T follicular helper cell (primary cell): ENCODE results near the gene ZNF284.
A peak's percentile ranks its signal among the peaks of the same experiment; 100 is the strongest.

ENCODE experiments used
- DNase-seq: peaks from one replicate; pipeline ENCODE4 v3.0.0-alpha.2; 2020; ENCODE audit warnings: low read depth
- total RNA-seq, 2 experiments: gene quantifications; one replicate each; lab custom pipeline; 2026; lab: John Stamatoyannopoulos, UW

The ZNF284 gene
- total RNA-seq, result 2.3 to 5.6 reads per million in 2 experiments

DNA sequence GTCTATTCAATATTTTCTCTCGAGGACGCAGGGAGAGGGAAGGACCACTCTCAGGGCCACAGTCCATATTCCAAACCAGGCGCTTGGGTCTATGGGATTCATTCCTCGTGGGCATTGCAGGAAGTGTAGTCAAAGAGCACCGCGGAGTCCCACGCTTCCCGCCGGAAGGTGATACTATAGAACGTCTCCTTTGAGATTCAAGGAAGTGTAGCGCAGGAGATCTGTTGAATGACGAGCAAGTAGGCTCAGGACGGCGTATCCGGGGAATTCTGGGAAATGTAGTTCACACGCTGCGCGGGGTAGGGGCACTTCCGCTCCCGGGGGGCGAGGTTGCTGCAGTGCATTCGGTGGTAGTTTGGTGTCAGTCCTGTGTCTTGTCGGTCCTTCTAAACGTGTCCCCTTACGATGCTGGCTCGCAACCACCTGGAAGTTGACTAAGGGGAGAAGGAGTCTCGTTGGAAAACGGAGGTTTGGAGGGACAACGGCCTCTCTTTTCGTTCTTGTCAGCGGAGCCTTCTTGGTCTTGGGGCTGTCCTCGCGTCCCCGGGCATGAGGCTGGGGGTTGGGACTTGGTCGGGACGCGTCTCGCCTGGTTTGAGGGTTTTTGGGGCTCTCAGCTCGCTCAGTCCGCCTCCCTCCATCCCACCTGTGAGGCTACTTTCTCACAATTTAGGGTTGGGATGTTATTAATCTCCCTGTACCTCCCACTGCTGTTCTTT is at the start of gene ZNF284:
Gene ZNF284 (plus strand): TSS at position 336 of the 719 bp plus-strand sequence. CDS start 4,231 bp downstream, outside the sequence.
- peak; percentile 78 for DNase-seq

DNA sequence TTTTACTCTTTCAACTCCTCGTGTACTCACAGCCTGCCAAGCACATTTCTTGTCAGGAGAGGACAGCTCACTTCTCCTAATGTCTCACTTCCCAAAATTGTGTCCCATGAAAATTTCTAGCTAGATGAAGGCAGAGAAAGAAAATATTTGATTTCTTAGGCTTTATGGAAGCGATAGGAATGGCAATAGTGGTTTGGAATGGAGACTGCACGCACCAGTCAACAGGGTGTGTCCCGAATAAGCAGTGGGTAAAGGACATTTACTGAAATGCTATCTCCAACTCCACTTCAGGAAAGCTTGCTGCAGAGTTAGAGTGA is 47.1 kb upstream of the ZNF284 start:
- no peak for DNase-seq

DNA sequence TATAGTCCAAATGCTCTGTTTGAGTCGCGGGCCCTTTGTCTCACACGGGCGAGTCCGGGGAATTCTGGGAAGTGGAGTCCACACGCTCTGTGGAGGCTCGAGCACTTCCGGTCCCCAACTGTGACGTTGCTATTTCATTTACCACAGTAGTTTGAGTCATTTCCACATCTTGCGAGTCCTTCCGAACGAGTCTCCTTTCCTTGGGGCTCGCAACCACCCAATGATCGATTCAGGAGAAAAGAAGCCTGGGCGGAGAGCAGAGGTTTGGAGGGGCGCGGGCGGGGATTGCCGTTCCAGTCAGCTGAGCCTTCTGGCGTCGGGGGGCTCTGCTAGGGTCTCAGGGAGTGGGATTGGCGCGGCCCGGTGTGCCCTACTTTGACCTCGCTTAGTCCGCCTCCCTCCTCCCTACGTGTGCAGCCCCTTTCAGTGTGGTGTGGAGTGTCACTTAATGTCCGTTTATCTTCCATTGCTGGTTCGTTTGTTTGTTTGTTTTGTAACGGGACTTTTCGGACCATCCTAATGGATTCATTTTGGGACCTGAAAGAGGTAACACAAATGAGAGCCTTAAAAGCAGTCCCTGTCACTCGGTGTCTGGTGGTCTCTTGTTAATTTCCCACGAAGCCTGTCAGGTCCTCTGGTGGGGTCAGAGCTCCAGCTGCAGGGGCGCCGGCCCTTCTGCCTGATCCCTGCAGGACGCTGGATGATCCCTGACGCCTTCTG is 46.6 kb upstream of the ZNF284 start, which contains the start of gene ZNF222:
Gene ZNF222 (plus strand): TSS at position 163 of the 720 bp plus-strand sequence. CDS start 58 bp downstream, at position 221.
- peak; percentile 61 for DNase-seq

DNA sequence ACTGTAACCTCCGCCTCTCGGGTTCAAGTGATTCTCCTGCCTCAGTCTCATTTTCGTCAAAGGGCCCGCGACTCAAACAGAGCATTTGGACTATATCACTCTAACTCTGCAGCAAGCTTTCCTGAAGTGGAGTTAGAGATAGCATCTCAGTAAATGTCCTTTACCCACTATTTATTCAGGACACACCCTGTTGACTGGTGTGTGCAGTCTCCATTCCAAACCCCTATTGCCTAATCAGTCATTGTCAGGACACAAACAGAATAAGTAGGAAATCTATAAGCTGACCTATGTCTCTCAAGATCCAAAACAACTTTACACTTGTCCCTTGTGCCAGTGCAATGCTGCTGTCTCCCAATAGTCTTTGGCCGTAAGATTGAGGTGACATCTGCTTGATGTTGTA is 45.3 kb upstream of the ZNF284 start:
- no peak for DNase-seq

DNA sequence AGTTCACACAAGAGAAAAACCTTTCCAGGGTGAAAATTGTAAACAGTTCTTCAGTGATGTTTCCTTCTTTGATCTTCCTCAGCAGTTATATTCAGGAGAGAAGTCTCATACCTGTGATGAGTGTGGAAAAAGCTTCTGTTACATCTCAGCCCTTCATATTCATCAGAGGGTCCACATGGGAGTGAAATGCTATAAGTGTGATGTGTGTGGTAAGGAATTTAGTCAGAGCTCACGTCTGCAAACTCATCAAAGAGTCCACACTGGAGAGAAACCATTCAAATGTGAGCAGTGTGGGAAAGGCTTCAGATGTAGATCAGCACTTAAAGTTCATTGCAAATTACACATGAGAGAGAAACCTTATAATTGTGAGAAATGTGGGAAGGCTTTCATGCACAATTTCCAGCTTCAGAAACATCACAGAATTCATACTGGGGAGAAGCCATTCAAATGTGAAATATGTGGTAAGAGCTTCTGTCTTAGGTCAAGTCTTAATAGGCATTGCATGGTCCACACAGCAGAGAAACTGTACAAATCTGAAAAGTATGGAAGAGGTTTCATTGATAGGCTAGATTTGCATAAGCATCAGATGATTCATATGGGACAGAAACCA is 39.9 kb upstream of the ZNF284 start:
- no peak for DNase-seq

DNA sequence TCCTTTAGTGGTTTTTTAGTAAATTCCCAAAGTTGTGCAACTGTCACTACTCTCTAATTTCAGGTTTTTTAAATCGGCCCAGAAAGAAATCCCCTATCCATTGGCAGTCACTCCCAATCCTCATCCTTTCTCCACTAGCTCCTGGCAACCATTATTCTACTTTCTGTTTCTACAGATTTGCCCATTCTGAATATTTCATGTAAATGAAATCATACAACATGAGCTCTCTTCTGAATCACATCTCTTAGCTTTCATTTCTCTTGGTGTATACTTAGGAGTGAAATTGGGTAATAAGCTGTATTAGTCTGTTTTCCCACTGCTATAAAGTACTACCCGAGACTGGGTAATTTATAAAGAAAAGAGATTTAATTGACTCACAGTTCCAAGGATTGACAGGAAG is 29.8 kb upstream of the ZNF284 start:
- no peak for DNase-seq

DNA sequence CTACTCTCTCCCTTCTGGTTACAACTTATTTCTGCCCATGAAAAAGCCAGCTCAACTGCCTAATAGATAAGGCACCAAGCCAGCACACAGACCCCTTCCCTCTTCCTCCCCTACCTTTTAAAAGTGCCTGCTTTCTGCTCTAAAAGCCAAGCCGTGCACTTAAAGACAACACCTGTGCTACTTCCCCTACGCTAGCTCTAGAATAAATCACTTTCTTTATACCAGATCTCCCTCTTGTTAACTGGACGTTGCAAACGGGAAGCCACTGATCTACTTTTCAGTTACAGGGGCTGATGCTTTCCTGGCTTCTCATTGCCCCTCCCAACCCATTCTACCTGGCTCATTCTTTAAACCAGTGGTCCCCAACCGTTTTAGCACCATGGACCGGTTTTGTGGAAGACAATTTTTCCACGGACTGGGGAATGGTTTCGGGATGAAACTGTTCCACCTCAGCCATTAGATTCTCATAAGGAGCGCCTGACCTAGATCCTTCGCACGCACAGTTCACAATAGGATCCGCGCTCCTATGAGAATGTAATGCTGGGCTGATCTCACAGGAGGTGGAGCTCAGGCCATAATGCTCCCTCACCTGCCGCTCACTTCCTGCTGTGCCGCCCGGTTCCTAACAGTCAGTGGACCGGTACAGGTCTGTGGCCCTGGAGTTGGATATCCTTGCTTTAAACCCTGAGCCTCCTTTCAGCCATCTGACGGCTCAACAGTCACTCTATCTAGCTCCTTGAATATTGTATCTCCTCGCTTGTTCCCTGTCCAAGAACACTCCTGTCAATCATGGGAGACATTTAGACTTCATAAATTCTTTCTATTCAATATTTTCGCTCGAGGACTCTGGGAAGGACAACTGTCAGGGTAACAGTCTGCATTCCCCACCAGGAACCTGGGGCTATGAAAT is 21.0 kb upstream of the ZNF284 start:
- no peak for DNase-seq

DNA sequence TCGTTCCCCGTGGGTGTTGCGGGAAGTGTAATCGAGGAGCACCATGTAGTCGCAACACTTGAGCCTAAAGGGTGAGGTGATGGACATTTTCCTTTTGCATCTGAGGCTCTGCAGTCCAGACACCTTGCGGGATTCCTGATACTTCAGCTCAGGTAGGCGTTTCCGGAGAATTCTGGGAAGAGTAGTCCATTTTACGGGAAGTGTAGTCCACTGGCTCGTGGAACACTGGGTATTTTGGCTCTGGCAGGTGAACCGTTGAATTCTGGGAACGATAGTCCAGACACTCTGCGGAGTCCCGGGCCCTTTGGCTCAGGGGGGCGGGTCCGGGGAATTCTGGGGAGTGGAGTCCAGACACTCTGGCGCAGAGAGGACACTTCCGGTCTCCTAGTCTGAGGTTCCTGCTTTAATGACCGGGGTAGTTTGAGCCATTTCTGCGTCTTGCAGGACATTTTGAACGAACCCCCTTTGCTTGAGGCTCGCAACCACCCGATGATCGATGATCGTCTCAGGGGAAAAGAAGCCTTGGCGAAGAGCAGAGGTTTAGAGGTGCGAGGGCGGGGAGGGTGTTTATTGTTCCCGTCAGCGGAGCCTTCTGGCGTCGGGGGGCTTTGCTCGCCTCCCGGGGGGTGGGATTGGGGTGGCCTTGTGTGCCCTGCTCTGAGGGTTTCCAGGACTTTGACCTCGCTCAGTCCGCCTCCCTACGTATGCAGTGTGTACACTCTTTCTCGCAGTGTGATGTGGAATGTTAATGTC is 20.1 kb upstream of the ZNF284 start, which contains the start of gene ZNF223:
Gene ZNF223 (plus strand): TSS at position 387 of the 753 bp plus-strand sequence. CDS start 3,141 bp downstream, outside the sequence.
- peak; percentile 34 for DNase-seq

DNA sequence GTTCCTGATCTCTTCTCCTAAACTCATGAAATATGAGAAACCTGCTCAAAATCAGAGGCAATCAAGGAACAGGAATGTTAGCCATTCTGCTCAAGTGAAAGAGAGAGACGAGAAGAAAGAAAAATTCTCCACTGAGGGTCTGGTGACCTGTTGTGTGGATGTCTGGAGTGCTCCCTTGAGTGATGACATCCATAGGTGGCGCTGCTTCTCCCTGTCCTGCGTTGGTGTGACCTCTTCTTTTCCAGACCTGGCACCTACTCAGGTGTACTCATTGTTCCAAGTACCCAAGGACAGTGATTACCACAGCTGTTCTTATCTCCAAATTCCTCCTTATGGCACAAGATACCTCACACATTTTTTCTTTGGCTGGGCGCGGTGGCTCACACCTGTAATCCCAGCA is 16.1 kb upstream of the ZNF284 start:
- DNase-seq, result no peak

DNA sequence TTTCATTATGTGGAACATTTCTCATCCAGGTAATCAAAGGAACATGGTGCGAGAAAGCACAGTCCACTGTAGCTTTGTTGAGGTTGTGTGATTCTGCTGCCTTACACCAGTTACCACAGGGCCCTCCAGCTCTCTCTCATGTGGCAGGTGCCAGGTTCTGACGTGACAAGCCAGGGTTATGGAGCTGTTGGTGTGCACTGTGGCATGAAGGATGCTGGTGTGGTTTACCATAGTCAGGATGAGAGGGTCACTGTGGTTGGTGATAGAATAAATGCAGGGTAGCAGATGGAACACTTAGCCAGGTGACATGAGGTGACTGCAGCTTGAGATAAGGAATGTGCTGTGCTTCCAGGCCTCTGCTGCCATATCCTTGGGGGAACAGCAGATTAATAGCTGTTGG is 12.7 kb upstream of the ZNF284 start:
- no peak for DNase-seq

DNA sequence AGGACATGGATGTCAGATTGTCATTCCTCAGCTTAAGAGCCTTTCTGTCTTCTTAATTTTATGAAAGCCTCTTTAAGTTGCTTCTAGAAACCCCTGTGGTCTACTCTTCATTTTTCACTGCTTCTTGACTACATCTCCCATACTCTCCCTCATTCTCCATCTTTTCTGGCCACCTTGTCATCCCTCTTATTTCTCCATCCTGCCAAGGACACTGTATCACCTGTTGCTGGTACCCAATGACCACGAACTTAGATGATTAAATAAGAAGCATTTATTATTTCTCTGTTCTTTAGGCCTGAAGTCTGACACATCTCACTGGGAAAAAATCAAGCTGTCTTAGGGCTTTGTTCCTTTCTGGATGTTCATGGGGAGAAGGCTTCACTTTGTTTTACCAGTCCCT is 10.9 kb upstream of the ZNF284 start:
- no peak for DNase-seq

DNA sequence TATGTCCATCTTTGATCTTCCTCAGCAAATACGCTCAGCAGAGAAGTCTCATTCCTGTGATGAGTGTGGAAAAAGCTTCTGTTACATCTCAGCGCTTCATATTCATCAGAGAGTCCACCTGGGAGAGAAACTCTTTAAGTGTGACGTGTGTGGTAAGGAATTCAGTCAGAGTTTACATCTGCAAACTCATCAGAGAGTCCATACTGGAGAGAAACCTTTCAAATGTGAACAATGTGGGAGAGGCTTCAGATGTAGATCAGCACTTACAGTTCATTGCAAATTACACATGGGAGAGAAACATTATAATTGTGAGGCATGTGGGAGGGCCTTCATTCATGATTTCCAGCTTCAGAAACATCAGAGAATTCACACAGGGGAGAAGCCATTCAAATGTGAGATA is 5.7 kb upstream of the ZNF284 start:
- DNase-seq, result no peak

DNA sequence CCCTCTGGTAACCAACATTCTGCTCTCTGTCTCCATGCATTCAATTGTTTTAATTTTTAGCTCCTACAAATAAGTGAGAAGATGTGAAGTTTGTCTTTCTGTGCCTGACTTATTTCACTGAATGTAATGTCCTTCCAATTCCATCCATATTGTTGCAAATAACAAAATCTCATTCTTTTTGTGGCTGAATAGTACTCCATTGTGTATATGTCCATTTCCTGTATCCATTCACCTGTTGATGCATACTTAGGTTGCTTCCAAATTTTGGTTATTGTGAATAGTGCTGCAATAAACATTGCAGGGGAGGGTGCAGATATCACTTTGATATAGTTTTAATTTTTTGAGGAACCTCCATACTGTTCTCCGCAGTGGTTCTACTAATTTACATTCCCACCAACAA is 2.5 kb upstream of the ZNF284 start:
- DNase-seq, result no peak

DNA sequence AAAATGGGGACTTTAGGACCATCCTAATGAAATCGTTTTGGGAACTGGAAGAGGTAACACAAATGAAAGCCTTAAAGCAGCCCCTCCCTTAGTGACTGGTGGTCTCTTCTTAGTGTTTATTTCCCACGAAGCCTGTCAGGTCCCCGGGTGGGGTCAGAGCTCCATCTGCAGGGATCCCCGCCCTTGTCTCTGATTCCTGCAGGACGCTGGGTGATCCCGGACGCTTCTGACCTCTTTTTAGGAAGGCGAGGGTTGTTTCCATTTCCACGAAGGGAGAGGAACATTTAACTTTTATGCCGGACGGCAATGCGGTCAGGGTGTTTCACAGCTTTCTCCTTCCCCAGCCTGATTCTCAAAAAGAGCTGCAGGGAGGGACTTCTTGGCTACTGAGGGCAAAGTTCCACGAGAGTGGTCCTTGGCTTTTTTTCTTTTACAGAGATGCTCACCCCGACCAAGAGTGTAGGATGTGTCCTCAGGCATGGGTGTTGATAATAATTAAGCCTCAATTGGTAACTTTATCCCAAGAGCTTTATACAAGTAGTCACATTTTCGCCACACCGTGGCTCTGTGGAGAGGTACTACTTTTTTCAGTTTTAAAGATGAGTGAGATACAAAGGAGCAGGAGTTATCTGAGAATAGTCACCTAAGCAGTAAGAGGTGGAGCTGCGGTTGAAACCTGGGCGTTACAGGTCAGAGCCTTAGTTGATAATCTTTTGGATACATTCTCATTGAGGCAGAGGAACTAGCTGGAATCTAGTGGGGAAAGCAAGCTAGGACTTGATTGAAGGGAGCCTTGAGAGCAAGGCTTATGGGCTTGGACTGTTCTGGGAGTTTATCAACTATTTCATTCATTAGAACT is 813 bp downstream of the ZNF284 start:
- DNase-seq, result no peak

DNA sequence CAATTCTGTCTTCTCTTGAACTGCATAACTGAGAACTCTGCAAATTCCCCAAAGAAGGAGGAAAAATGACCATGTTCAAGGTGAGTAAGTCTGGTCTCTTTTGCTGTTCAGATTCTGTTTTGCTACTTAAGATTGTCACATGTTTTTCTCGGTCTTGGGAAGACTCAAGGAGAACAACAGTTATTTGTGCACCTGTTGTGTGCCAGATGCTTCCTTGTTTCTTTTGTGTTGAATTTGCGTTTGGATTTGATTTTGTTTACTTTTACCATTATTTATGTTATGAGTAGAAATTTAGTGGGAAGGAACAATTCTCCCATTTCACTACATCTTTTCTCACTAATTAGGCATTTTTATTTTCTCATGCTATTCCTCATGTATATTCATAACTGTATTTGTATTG is 4.4 kb downstream of the ZNF284 start:
- no peak for DNase-seq

DNA sequence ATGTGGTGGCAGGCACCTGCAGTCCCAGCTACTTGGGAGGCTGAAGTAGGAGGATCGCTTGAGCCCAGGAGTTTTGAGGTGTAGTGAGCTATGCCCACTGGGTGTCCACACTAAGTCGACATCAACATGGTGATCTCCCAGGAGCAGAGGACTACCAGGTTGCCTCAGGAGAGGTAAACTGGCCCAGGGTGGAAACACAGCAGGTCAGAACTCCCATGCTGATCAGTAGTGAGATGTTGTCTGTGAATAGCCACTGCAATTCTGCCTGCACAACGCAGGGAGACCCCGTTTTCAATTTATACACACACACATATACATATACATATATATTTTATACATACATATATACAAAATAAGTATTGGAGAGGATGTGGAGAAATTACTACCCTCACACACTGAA is 20.1 kb downstream of the ZNF284 start:
- no peak for DNase-seq

DNA sequence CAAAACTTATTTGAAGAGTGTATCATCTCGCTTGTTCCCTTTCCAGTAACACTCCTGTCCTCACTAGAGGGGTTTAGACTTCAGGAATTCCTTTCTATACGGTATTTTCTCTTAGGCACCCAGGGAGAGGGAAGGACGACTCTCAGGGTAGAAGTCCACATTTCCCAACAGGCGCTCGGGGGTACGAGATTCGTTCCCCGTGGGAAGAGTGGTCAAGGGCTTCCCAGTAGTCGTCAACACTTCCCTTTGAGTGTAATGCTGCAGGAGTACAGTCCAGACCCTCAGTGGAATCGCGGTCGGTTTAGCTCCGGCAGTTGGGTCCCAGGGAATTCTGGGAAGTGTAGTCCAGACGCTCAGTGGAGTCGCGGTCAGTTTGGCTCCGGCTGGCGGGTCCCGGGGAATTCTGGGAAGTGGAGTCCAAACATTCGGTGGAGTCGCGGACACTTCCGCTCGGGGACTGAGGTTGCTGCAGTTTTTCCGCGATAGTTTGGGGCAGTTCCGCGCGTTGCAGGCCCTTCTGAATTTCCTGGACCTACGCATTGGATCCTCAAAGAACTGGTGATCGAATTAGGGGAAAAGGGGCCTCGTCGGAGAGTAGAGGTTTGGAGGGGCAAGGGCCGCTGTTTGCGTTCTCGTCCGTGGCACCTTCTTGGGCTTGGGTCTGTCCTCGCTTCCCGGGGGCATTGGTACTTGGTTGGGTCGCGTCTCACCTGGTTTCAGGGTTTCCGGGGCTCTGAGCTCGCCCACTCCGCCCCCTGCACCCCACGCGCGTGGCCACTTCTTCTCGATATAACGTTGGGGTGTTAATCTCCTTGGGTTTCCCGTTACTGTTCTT is 22.2 kb downstream of the ZNF284 start, which contains the start of gene ZNF224:
Gene ZNF224 (plus strand): TSS at position 431 of the 835 bp plus-strand sequence. CDS start 3,513 bp downstream, outside the sequence.
- DNase-seq, result peak; percentile 66

DNA sequence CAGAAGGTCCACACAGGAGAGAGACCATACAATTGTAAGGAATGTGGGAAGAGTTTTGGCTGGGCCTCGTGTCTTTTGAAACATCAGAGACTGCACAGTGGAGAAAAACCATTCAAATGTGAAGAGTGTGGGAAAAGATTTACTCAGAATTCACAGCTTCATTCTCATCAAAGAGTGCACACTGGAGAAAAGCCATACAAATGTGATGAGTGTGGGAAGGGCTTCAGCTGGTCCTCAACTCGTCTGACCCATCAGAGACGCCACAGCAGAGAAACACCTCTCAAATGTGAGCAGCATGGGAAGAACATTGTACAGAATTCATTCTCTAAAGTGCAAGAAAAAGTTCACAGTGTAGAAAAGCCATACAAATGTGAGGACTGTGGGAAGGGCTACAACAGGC is 35.8 kb downstream of the ZNF284 start:
- no peak for DNase-seq

DNA sequence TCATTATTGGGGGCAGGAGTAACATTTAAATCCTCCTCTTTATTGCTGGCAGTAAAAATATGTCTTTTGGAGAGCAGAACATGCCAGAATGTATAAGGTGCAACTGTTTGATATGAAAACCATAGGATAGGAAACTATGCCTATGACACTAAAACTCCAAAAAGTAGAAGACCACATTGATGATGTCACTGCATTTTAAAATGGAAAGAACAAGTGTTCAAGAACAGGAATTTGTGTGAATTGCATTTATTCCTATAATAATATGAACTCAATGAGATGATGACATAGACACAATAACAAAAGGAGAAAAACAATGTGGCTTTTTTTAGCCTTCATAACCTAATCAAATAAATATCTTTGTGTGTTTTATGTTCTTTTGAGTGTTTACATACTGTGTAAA is 37.5 kb downstream of the ZNF284 start:
- no peak for DNase-seq
